ENCODE results near the gene PFDN5. TPM values are rescaled to one million over a fixed set of nuclear protein-coding genes. Genes with fewer than 3 reads are reported as not detected.

Gene PFDN5
- total and polyA plus RNA-seq, 9 of the 15 experiments (the other 6 are each of a cell fraction or from before 2014, with no cell fraction given), result 361 to 1,636 (median 742) TPM

GRCh38 chr12:53338017-53338416 lies 42.7 kb downstream of the PFDN5 start (continued):
- TF ChIP-seq ZNF398 (CRISPR knock-in tag; IDR thresholded peaks at IDR 0.05) (no peak), ZNF778 (CRISPR knock-in tag; IDR thresholded peaks at IDR 0.05) (no peak), CBFA2T2 (conservative IDR thresholded peaks at IDR 0.05) (no peak), CEBPG (CRISPR knock-in tag; IDR thresholded peaks at IDR 0.05) (no peak), CEBPG (tag; conservative IDR thresholded peaks at IDR 0.05 in 1 of 2, IDR thresholded peaks at IDR 0.05 in 1 of 2) (no peak), ZNF551 (CRISPR knock-in tag; IDR thresholded peaks at IDR 0.05) (no peak), NCOA1 (IDR thresholded peaks at IDR 0.05; ENCODE audit: low read depth) (no peak), ZNF263 (CRISPR knock-in tag; IDR thresholded peaks at IDR 0.05; ENCODE audit: borderline replicate concordance) (peak; percentile 82), CREB5 (CRISPR knock-in tag; IDR thresholded peaks at IDR 0.05) (no peak), RBM22 (IDR thresholded peaks at IDR 0.05; ENCODE audit: low read depth, low read length, poor library complexity, severe bottlenecking) (no peak), RBFOX2 (IDR thresholded peaks at IDR 0.05; ENCODE audit: low read depth, low read length) (no peak), NCOR1 (IDR thresholded peaks at IDR 0.05) (peak; percentile 51), NFRKB (IDR thresholded peaks at IDR 0.05; ENCODE audit: low read depth) (no peak), NELFE (IDR thresholded peaks at IDR 0.05; ENCODE audit: insufficient read depth, insufficient read length) (no peak)

Measured in K562 (cell line).